ENCODE measurements around the gene IRF6. TPM values are rescaled to one million over a fixed set of nuclear protein-coding genes. Genes with fewer than 3 reads are reported as not detected.

IRF6 gene
- total RNA-seq, 1 donor from 2014 or later = 28.2 TPM

- H3K4me3 Mint-ChIP-seq = no peak overlapping the region
- H3K27me3 Mint-ChIP-seq = no peaks in the 10 kb centered on the region
- H3K27ac Mint-ChIP-seq = no peak overlapping the region
- no peak for DNase-seq (ENCODE audit: extremely low spot score, unreplicated experiment)
- H3K36me3 Mint-ChIP-seq = no peaks in the 10 kb centered on the region
- no peak for TF ChIP-seq CTCF (conservative IDR thresholded peaks at IDR 0.05)
- peaks cover 24% of the 10 kb centered on the region for H3K4me1 Mint-ChIP-seq (ENCODE audit: unreplicated experiment)
- H3K9me3 Mint-ChIP-seq = no peaks in the 10 kb centered on the region
Observed at GRCh38 chr1:209743145-209743482, 62.8 kb downstream of the IRF6 start.

DNA sequence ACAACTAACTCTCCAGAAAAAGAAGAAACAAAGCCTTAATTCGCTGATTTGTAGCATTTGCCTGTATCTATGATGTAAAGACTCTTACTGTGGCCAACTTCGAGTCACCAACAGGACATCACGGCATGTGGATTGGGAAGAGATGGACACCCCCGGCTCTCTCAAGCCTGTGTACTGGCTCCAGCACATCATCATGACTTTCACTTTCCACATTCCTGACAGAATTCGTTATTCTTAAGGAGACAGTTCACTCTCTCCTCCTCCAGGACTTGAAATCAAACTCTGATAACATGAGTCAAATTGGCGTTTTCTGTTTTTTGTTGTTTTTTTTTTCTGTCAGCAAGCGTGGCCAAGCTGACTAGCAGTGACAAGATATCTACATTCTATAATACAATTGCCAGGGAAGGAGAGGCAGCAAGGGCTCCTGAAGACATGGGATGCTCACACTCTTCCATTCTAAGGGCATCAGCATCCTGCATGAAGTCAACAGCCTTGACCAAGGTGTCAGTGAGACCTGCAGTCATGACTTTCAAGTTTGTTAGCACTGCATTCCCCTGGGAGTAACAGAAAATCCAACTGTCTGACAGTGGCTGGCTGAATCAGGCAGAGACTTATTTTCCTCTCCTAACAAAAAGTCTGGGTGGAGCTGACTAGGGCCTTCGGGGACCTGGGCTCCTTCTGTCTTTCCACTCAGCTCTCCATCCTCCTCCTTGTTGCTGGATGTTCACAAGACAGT lies 63.4 kb downstream of the IRF6 start:
- TF ChIP-seq CTCF (conservative IDR thresholded peaks at IDR 0.05) = no peak
- peak overlapping the region; percentile 33 for H3K27ac Mint-ChIP-seq
- no peak for DNase-seq (ENCODE audit: extremely low spot score, unreplicated experiment)
- peaks cover 19% of the 10 kb centered on the region for H3K4me1 Mint-ChIP-seq (ENCODE audit: unreplicated experiment)
- no peaks in the 10 kb centered on the region for H3K27me3 Mint-ChIP-seq
- H3K4me3 Mint-ChIP-seq = no peak overlapping the region
- H3K36me3 Mint-ChIP-seq = no peaks in the 10 kb centered on the region
- H3K9me3 Mint-ChIP-seq = no peaks in the 10 kb centered on the region

- Mint-ChIP-seq H3K9me3 (no peaks in the 10 kb centered on the region), H3K27me3 (no peaks in the 10 kb centered on the region), H3K4me3 (no peak overlapping the region), H3K36me3 (no peaks in the 10 kb centered on the region), H3K4me1 (ENCODE audit: unreplicated experiment) (peaks cover 17% of the 10 kb centered on the region), H3K27ac (no peak overlapping the region)
- no peak for DNase-seq (ENCODE audit: extremely low spot score, unreplicated experiment)
- no peak for TF ChIP-seq CTCF (conservative IDR thresholded peaks at IDR 0.05)
Observed at GRCh38 chr1:209741889-209742288, 64.1 kb downstream of the IRF6 start.

DNA sequence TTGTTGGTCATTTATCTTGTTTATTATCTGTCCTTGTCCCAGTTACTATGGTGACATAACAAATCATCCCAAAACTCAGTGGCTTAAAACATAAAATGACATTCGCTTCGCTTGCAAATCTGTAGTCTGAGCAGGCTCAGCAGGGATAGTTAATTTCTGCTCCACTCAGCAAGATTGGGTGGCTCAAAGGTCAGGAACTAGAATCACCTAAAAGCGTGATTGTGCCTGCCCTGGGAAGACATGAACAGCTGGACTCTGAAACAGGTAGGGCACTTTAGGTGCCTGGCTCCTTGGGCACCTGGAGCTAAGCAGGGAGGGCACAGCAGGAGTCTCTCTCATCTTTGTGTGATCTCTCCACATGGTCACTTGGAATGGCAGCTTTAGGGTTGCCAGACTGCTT lies 64.7 kb downstream of the IRF6 start:
- TF ChIP-seq CTCF (conservative IDR thresholded peaks at IDR 0.05) = no peak
- Mint-ChIP-seq H3K36me3 (no peaks in the 10 kb centered on the region), H3K27ac (peak overlapping the region; percentile 23), H3K9me3 (no peaks in the 10 kb centered on the region), H3K27me3 (peaks cover 4% of the 10 kb centered on the region), H3K4me3 (no peak overlapping the region), H3K4me1 (ENCODE audit: unreplicated experiment) (peaks cover 12% of the 10 kb centered on the region)
- no peak for DNase-seq (ENCODE audit: extremely low spot score, unreplicated experiment)

- TF ChIP-seq CTCF (conservative IDR thresholded peaks at IDR 0.05) = no peak
- no peak for DNase-seq (ENCODE audit: extremely low spot score, unreplicated experiment)
- Mint-ChIP-seq H3K27ac (no peak overlapping the region), H3K4me1 (ENCODE audit: unreplicated experiment) (peaks cover 20% of the 10 kb centered on the region), H3K4me3 (no peak overlapping the region), H3K9me3 (no peaks in the 10 kb centered on the region), H3K36me3 (no peaks in the 10 kb centered on the region), H3K27me3 (peaks cover 9% of the 10 kb centered on the region)
Observed at GRCh38 chr1:209738270-209738669, 67.7 kb downstream of the IRF6 start.
